DMS114 treated with DMSO at 0.1 percent for 48 hours (cell line): ENCODE data around the gene ZFAND6.
"Not testable (repeated sequence)": the region's sequence is repeated elsewhere in the genome, so short reads cannot be mapped to it uniquely, and the experiment has no call there.

ENCODE experiments used
- DNase-seq: peaks from one replicate; lab custom pipeline; 2025; ENCODE audit not compliant: unreplicated experiment; lab: John Stamatoyannopoulos, UW

The ZFAND6 gene

GRCh38 chr15:80140909-80141308 lies 81.4 kb downstream of the ZFAND6 start:
- no peak for DNase-seq

- DNase-seq: no peak
Observed at GRCh38 chr15:80141916-80142598, 82.6 kb downstream of the ZFAND6 start.

- DNase-seq: no peak
Observed at GRCh38 chr15:80142646-80143045, 83.2 kb downstream of the ZFAND6 start.

- DNase-seq: no peak
Observed at GRCh38 chr15:80151148-80151547, 91.7 kb downstream of the ZFAND6 start.

GRCh38 chr15:80151576-80151975 lies 92.1 kb downstream of the ZFAND6 start:
- no peak for DNase-seq

GRCh38 chr15:80152180-80152895 lies 92.9 kb downstream of the ZFAND6 start:
- peak; percentile 76 for DNase-seq

- peak; percentile 33 for DNase-seq
Observed at GRCh38 chr15:80152896-80153876, 93.7 kb downstream of the ZFAND6 start, which contains the start of gene FAH. Gene FAH (plus strand): TSS chr15:80152999. CDS start chr15:80153055, 56 bp downstream.

GRCh38 chr15:80153900-80154299 lies 94.4 kb downstream of the ZFAND6 start:
- no peak for DNase-seq

GRCh38 chr15:80154336-80154735 lies 94.9 kb downstream of the ZFAND6 start:
- DNase-seq: no peak

GRCh38 chr15:80155001-80155377 lies 95.5 kb downstream of the ZFAND6 start:
- DNase-seq: no peak

GRCh38 chr15:80155378-80156175 lies 96.1 kb downstream of the ZFAND6 start:
- DNase-seq: not testable (repeated sequence)

- no peak for DNase-seq
Observed at GRCh38 chr15:80156176-80156720, 96.8 kb downstream of the ZFAND6 start.

- no peak for DNase-seq
Observed at GRCh38 chr15:80157215-80157614, 97.7 kb downstream of the ZFAND6 start.

GRCh38 chr15:80159301-80159700 lies 99.8 kb downstream of the ZFAND6 start:
- no peak for DNase-seq

GRCh38 chr15:80159811-80160569 lies 100.5 kb downstream of the ZFAND6 start:
- no peak for DNase-seq

GRCh38 chr15:80160570-80161156 lies 101.2 kb downstream of the ZFAND6 start:
- DNase-seq: no peak

- no peak for DNase-seq
Observed at GRCh38 chr15:80161468-80162016, 102.1 kb downstream of the ZFAND6 start.

- DNase-seq: no peak
Observed at GRCh38 chr15:80162059-80162554, 102.6 kb downstream of the ZFAND6 start.

GRCh38 chr15:80163217-80163616 lies 103.7 kb downstream of the ZFAND6 start:
- DNase-seq: no peak
